Mucosa of stomach (tissue), 1 donor: ENCODE results near the gene NT5C1B.

Source experiments
- H3K27me3 ChIP-seq: one replicate; pipeline ENCODE4 v1.7.0; 2013; ENCODE audit warnings: mild to moderate bottlenecking, low read length; ENCODE audit not compliant: control insufficient read depth, insufficient read depth
- H3K36me3 ChIP-seq: one replicate; pipeline ENCODE4 v1.7.0; 2013; ENCODE audit warnings: low read length; ENCODE audit not compliant: control insufficient read depth, insufficient read depth
- H3K4me1 ChIP-seq: one replicate; pipeline ENCODE4 v1.7.0; 2013; ENCODE audit warnings: mild to moderate bottlenecking, low read length; ENCODE audit not compliant: control insufficient read depth, insufficient read depth
- H3K4me3 ChIP-seq: one replicate; pipeline ENCODE4 v1.7.0; 2013; ENCODE audit warnings: low read length
- H3K9ac ChIP-seq: one replicate; pipeline ENCODE4 v1.7.0; 2013; ENCODE audit warnings: mild to moderate bottlenecking, low read length, moderate library complexity
- H3K9me3 ChIP-seq: one replicate; pipeline ENCODE4 v1.7.0; 2013; ENCODE audit warnings: mild to moderate bottlenecking, low read length, moderate library complexity; ENCODE audit not compliant: control insufficient read depth
- donor health status: Pancreatic carcinoma.

Gene NT5C1B

DNA sequence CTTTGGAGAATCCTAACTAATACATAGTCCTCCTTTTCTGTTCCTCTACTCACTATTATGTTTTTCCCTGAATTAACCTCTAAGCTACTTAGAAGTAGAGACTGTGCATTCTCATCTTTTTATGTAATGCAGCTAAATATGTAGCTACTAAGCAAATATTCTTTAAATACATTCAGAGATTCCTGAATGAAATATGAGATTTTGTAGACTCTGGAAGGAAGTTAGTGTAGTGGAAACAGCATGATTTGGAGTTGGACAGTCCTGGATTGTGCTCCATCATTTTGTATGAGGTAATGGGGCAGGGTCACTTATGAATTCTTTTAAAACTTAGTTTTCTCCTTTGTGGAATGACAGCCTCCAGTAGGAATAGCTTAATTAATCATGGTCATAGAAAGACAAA is 24.7 kb upstream of the NT5C1B start:
- peaks cover 5% of the 10 kb centered on the region for H3K4me1 ChIP-seq
- H3K9ac ChIP-seq: no peak overlapping the region
- H3K9me3 ChIP-seq: no peaks in the 10 kb centered on the region
- H3K36me3 ChIP-seq: no peaks in the 10 kb centered on the region
- no peaks in the 10 kb centered on the region for H3K27me3 ChIP-seq
- no peak overlapping the region for H3K4me3 ChIP-seq

DNA sequence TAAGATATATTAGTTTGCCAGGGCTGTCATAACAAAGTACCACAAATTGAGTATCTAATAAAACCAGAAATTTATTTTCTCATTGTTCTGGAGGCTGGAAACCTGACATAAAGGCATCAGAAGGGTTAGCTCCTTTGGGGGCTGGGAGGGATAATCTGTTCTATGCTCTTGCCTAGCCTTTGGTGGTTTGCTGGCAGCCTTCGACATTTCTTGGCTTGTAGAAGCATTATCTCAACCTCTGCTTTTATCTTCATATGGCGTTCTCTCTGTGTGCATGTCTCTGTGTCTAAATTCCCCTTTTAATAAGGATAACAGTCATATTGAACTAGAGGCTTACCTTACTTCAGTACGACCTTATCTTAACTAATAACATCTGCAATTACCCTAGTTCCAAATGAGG is 22.8 kb upstream of the NT5C1B start:
- Histone ChIP-seq H3K4me1 (peaks cover 5% of the 10 kb centered on the region), H3K9ac (no peak overlapping the region), H3K9me3 (no peaks in the 10 kb centered on the region), H3K36me3 (no peaks in the 10 kb centered on the region), H3K4me3 (no peak overlapping the region), H3K27me3 (no peaks in the 10 kb centered on the region)

DNA sequence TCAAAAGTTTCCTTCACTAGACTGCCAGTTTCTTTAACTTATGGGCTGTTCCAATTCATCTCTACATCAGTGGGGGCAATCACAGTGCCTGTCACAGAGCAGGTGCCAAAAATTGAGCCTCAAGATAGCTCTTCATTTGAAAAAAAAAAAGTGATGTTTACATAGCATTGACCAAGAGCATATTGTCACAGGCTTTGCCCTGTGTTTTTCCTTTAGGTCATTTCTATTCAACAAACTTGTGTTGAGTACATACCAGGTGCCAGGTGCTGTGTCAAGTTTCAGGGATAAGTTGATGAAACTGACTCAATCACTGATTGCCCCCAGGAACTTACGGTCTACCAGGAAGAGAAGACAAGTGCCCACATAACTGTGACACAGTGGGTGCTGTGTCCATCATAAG is 22.2 kb upstream of the NT5C1B start:
- H3K4me1 ChIP-seq: peaks cover 5% of the 10 kb centered on the region
- H3K27me3 ChIP-seq: no peaks in the 10 kb centered on the region
- H3K9ac ChIP-seq: no peak overlapping the region
- no peaks in the 10 kb centered on the region for H3K36me3 ChIP-seq
- H3K4me3 ChIP-seq: no peak overlapping the region
- no peaks in the 10 kb centered on the region for H3K9me3 ChIP-seq

DNA sequence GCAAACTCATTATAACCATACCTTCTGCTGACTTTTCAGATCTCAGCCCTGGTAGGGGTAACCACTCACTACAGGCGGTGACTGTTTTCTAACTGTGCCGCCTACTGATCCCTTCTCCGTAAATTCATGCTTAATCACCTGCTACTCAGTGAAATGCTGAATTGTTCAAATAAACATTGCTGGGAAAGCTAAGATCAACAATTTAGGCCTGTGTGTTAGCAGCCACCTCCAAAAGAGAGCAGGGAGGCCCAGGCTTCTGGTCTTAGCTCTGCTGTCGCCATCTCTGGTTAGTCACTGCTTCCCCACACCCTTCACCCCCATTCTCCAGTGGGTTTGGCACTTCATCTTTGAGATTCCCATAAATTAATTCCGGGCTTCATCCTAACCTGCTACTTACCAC is 21.8 kb upstream of the NT5C1B start:
- Histone ChIP-seq H3K4me1 (peaks cover 5% of the 10 kb centered on the region), H3K9ac (no peak overlapping the region), H3K9me3 (no peaks in the 10 kb centered on the region), H3K27me3 (no peaks in the 10 kb centered on the region), H3K36me3 (no peaks in the 10 kb centered on the region), H3K4me3 (no peak overlapping the region)

DNA sequence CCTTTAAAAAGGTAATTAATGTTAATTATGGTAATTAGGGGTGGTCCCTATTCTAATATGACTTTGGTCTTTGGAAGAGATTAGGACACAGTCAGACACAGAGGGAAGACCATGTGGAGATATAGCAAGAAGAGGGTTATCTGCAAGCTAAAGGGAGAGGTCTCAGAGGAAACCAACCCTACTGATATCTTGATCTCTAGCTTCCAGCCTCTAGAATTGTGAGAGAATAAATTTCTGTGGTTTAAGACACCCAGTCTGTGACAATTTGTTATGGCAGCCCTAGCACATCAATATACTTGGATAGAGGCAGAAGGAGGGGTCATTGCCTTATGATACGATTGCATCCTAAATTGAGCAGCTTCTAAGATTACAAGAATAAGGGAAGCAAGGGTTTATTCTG is 21.3 kb upstream of the NT5C1B start:
- Histone ChIP-seq H3K9ac (no peak overlapping the region), H3K27me3 (no peaks in the 10 kb centered on the region), H3K4me1 (peaks cover 5% of the 10 kb centered on the region), H3K4me3 (no peak overlapping the region), H3K36me3 (no peaks in the 10 kb centered on the region), H3K9me3 (no peaks in the 10 kb centered on the region)

DNA sequence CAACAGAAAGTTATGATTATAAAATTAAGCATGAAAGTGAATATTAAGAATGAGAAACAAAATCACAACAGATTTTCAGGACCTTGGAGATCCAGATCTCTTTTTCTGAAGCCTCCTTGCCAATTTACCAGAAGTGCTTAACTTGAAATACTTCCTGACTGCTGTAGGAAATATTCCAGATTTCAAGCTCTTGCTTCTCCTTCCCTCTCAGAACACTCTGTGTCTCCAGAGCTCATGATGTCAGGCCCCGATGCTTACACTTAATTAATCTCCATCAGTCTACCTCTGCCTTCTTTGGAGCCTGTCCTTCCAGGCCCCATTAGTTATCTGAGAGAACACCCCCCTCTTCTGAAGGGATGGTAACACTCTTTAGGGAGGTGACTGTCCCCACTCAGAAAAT is 20.7 kb upstream of the NT5C1B start:
- no peaks in the 10 kb centered on the region for H3K9me3 ChIP-seq
- H3K4me3 ChIP-seq: no peak overlapping the region
- H3K36me3 ChIP-seq: no peaks in the 10 kb centered on the region
- no peaks in the 10 kb centered on the region for H3K27me3 ChIP-seq
- peaks cover 5% of the 10 kb centered on the region for H3K4me1 ChIP-seq
- H3K9ac ChIP-seq: no peak overlapping the region

DNA sequence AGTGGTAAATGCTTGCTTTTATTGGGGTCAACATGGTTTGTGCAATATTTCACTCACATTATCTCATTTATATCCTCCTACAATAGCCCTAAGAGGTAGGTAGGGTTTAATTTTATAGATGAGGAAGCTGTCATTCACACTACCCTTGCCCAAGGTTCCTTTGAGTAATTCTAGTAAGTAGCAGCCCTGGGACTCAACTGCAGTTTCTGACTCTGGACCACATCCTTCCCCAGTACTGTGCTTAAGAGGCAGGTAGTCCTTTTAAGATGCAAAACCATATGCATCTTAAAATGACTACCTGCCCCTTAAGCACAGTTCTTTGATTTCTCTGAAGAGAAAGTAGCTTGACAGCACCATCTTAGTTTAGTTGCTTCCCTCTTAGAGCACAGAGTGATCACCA is 15.7 kb upstream of the NT5C1B start:
- Histone ChIP-seq H3K4me1 (no peaks in the 10 kb centered on the region), H3K4me3 (no peak overlapping the region), H3K36me3 (no peaks in the 10 kb centered on the region), H3K9ac (no peak overlapping the region), H3K9me3 (no peaks in the 10 kb centered on the region), H3K27me3 (no peaks in the 10 kb centered on the region)

DNA sequence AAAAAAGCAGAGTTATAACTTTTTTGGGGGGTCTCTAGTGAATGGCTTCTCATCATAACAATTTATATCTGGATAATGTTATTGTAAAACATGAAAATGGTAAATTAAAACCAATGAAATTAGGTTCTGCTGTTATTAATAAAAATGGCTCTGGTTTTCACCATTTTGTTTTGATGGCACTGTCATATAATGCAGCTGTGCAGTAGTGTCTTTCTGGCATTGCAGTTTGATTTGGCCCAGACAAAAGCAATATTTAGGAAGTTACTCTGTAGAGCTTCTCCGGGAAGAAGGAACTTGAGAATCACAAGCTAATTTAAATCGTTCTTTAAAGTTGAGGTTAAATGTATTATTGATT is 15.1 kb upstream of the NT5C1B start:
- Histone ChIP-seq H3K36me3 (no peaks in the 10 kb centered on the region), H3K4me1 (no peaks in the 10 kb centered on the region), H3K9me3 (no peaks in the 10 kb centered on the region), H3K9ac (no peak overlapping the region), H3K4me3 (no peak overlapping the region), H3K27me3 (no peaks in the 10 kb centered on the region)

DNA sequence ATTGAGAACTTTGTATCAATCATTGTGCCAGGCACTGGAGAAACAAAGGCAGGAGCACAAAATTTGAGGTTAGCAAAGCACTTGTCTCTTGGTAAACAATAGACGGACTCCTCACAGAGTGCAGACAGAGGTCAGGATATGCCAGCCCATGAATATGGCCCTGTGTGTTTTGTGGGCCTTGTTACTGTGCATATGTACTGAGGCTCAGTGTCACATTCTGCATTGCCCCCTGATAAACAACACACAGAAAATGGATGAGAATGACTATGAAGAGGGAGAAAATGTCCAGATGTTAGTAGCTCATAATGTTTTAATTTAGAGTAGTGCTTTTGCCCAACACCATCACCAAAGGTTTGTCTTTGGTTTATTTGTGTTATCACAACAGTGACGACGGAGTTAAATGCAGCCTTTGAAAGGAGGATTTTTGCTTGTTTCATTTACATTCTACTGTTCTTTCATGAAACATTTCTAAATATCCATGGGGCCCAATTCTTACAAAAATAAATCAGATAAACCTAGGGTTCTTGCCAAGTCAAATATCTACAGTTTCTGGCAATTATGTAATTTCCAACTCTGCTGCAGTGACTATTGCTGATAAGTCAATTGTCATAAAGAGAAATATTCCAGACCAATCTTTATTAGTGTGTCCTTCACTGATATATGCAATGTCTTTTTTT is 14.6 kb upstream of the NT5C1B start:
- H3K9me3 ChIP-seq: no peaks in the 10 kb centered on the region

DNA sequence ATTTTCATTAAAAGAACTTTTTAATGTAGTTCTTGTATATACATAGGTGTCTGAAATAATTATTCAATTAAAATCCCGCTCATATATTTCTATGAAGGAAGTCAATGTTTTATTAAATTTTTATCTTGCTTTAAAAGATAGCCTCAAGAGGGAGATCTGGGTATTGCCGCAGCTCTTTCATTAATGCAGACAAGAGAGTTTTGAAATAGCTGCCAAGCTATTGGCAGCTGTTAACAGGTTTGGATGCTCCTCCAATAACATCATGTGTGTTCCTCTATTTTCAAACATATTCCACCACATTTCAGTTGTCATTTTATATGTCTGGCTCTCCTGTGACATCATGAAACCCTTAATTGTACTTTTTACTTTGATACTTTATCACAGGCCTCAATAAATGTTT is 12.9 kb upstream of the NT5C1B start:
- Histone ChIP-seq H3K9ac (no peak overlapping the region), H3K4me3 (no peak overlapping the region), H3K9me3 (no peaks in the 10 kb centered on the region), H3K36me3 (no peaks in the 10 kb centered on the region), H3K27me3 (no peaks in the 10 kb centered on the region), H3K4me1 (no peaks in the 10 kb centered on the region)

More for the DNA sequence above, 14.6 kb upstream of the NT5C1B start:
- Histone ChIP-seq H3K36me3 (no peaks in the 10 kb centered on the region), H3K9ac (no peak overlapping the region), H3K4me3 (no peak overlapping the region), H3K4me1 (no peaks in the 10 kb centered on the region), H3K27me3 (no peaks in the 10 kb centered on the region)

DNA sequence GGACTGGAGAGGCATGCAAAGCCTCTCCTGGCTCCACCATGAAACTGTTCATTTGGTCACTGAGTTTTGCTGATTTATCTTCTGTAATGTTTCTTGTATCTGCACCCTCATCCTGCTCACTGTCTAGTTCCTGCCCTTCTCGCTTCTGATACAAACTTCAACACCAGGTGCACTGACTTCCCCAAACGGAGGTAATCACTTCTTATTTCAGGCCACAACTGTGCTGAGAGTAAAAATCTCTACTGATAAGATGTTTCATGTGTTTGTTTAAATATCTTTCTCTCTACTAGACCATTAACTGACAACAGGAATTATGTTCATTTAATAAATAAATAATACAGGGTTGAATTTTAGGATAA is 10.9 kb upstream of the NT5C1B start:
- H3K36me3 ChIP-seq: no peaks in the 10 kb centered on the region
- H3K27me3 ChIP-seq: no peaks in the 10 kb centered on the region
- H3K9me3 ChIP-seq: no peaks in the 10 kb centered on the region
- H3K4me1 ChIP-seq: no peaks in the 10 kb centered on the region
- H3K9ac ChIP-seq: no peak overlapping the region
- H3K4me3 ChIP-seq: no peak overlapping the region

DNA sequence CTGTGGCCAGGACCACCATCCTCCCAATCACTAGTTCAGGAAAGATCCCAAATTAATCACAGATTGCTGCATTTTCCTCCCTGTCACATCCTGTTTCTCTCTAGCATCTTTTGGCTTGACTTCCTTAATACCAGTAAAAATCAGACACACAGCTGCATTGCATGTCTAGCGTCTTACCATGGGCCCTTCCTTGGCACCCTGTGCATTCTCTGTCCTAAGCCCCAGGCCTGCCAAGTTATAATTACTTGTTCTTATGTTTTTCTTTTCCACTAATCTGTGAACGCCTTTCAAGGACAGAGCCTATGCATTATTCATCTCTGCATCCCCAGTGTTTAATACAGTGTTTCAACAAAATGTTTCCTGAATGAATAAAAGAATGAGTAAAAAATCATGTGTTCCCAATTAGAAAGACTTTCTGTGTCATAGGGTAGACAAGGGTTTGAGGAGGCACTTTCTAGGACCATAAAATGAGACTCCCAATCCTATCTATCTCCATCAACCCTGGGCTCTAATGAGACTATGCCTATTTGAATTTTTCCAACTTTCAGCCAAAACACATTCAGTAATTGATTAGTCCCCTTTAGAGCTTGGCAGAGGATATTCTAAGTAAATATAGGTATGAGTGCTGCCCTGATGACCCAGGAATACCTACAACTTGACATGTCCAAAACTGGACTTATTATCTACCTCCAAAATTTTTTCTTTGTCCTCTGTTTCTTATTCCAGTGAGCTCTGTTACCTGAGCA is 10.3 kb upstream of the NT5C1B start:
- H3K4me3 ChIP-seq: no peak overlapping the region
- no peak overlapping the region for H3K9ac ChIP-seq
- no peaks in the 10 kb centered on the region for H3K36me3 ChIP-seq

More for the DNA sequence above, 10.3 kb upstream of the NT5C1B start:
- Histone ChIP-seq H3K9me3 (no peaks in the 10 kb centered on the region), H3K4me1 (no peaks in the 10 kb centered on the region), H3K27me3 (no peaks in the 10 kb centered on the region)
